Tibial nerve (tissue), 4 donors: ENCODE data around the gene KRT82.

Experiments
- EP300 ChIP-seq, 2 donors: sonication (generic); formaldehyde crosslinking; IDR thresholded peaks; one replicate each; pipeline ENCODE4 v1.6.1; 2017; ENCODE audit warnings: antibody characterized with exemption in 2 of 2, mild to moderate bottlenecking in 1 of 2
- POLR2A ChIP-seq, 2 donors: fragments of 450-650 bp; IDR thresholded peaks; one replicate each; pipeline ENCODE4 v1.6.1; 2017; ENCODE audit warnings: antibody characterized with exemption in 2 of 2, mild to moderate bottlenecking in 2 of 2, moderate library complexity in 2 of 2
- TF ChIP-seq, protein P1 (sequence below), 5 experiments: fragments of 200-600 bp in 3 of 5; fragments of 450-650 bp in 2 of 5; sonication (generic) in 3 of 5; IDR thresholded peaks; one replicate each; pipeline ENCODE4 v1.5.1; 2016 to 2019; ENCODE audit warnings: antibody characterized with exemption in 5 of 5, mild to moderate bottlenecking in 3 of 5, moderate library complexity in 2 of 5

DNA sequence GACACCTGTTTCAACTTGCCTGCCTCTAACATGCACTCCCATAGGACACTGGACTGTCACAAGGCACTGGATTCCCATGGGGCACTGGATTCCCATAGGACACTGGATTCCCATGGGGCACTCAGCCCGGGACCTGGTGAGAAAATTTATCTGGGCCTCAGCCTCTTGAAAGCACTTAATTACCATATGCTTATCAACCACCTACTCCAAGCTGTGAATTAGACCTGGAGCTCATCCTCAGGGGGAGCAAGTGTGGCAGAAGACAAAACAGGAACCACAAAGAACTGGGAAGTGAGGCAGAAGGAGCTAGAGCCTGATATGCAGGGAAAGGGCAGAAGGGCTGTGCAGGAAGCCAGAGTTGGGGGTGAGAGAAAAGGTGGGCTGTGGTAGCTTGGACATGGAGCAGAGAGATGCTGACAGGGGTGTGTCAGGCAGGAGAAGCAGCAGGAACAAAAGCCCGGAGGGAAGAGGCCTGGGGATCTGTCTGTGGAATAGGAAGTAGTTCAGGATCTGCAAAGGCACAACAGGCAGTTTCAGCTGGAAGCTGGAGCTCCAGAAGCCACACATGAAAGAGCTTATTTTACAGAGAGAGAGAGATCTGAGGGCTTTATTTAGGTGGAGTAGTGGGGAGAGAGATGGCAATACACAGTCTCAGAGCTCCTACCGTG lies 3.1 kb downstream of the KRT82 start:
- TF ChIP-seq, protein P1, sequence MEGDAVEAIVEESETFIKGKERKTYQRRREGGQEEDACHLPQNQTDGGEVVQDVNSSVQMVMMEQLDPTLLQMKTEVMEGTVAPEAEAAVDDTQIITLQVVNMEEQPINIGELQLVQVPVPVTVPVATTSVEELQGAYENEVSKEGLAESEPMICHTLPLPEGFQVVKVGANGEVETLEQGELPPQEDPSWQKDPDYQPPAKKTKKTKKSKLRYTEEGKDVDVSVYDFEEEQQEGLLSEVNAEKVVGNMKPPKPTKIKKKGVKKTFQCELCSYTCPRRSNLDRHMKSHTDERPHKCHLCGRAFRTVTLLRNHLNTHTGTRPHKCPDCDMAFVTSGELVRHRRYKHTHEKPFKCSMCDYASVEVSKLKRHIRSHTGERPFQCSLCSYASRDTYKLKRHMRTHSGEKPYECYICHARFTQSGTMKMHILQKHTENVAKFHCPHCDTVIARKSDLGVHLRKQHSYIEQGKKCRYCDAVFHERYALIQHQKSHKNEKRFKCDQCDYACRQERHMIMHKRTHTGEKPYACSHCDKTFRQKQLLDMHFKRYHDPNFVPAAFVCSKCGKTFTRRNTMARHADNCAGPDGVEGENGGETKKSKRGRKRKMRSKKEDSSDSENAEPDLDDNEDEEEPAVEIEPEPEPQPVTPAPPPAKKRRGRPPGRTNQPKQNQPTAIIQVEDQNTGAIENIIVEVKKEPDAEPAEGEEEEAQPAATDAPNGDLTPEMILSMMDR (IDR thresholded peaks at IDR 0.05), result no peak
- TF ChIP-seq EP300 (IDR thresholded peaks at IDR 0.05) (no peak), POLR2A (IDR thresholded peaks at IDR 0.05) (no peak)
